A673 (cell line): ENCODE results near the gene GRIK4.

ENCODE experiments used
- CTCF ChIP-seq: fragments of 300-800, 200-600 bp; sonication (generic); conservative IDR thresholded peaks from 2 replicates; pipeline ENCODE4 v1.5.1; 2017; ENCODE audit warnings: low read depth, mild to moderate bottlenecking, antibody characterized with exemption, low read length, moderate library complexity, mixed read lengths
- EZH2 ChIP-seq: fragments of 200-600 bp; sonication (generic); IDR thresholded peaks from 2 replicates; pipeline ENCODE4 v1.6.1; 2017; ENCODE audit warnings: borderline replicate concordance, low read depth, mild to moderate bottlenecking, mixed read lengths, antibody characterized with exemption, low read length; ENCODE audit not compliant: poor library complexity, severe bottlenecking

DNA sequence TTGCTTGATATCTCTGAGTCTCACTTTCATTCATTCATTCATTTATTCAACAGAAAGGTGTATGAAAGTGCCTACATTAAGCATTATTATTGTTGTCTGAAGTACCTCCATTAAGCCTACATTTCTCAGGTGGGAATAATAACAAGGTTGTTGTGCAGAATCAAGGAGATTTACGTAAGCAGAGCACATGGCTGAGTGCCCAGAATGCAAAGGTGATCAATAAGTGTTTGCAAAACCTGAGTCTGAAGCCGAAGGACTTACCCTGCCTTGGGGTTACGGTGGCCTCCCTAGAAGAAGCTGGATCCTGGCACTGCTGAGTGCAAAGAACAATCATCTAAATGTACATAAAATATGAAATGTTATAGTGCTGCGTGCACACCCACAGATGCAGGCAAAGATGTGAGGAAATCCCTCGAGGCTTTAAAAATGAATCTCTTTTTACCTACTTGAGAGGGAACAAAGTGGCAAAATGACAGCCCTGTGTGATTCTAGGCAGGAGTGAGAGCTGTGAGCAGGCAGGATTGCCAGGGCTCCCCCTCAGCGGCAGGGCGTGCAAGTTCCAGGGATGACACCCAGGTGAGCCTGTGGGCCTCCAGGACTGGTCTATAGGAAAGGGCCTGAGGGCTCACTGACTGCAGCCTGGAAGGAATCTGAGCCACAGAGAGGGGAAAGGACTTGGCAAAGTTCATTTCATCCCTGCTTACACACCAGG lies 379.2 kb downstream of the GRIK4 start:
- no peak for TF ChIP-seq CTCF
- TF ChIP-seq EZH2, result no peak
